HL-60 (cell line): ENCODE measurements around the gene PROSER2.

Experiments
- DNase-seq, 2 experiments: peaks; one replicate each; pipeline ENCODE4 v3.0.0-alpha.2; 2010 to 2020; ENCODE audit warnings: low read depth in 1 of 2, low spot score in 1 of 2
- H3K27ac ChIP-seq: fragments of 250-450 bp; sonication (Bioruptor Pico); replicated peaks from 2 replicates; pipeline ENCODE4 v1.5.1; 2020; ENCODE audit warnings: mild to moderate bottlenecking, moderate library complexity
- H3K27me3 ChIP-seq: fragments of 250-450 bp; sonication (Bioruptor Pico); 2 replicates; pipeline ENCODE4 v1.5.1; 2021; ENCODE audit warnings: mild to moderate bottlenecking, moderate library complexity; ENCODE audit not compliant: insufficient read depth, poor library complexity, severe bottlenecking
- H3K4me3 ChIP-seq: replicated peaks from 2 replicates; pipeline ENCODE4 v1.5.1; 2011; ENCODE audit warnings: mild to moderate bottlenecking, control low read depth, low read length; ENCODE audit not compliant: insufficient read depth
- GABPA ChIP-seq: IDR thresholded peaks from 2 replicates; pipeline ENCODE4 v1.6.1; 2012; ENCODE audit warnings: low read depth
- POLR2AphosphoS5 ChIP-seq: IDR thresholded peaks from 2 replicates; pipeline ENCODE4 v1.6.1; 2012; ENCODE audit warnings: low read depth
- SPI1 ChIP-seq: IDR thresholded peaks from 2 replicates; pipeline ENCODE4 v1.6.1; 2012; ENCODE audit warnings: low read depth, mild to moderate bottlenecking, borderline replicate concordance
- TF ChIP-seq, protein P1 (sequence below): IDR thresholded peaks from 2 replicates; pipeline ENCODE4 v1.6.1; 2012; ENCODE audit warnings: low read depth; ENCODE audit not compliant: insufficient replicate concordance
- TF ChIP-seq, protein P2 (sequence below): IDR thresholded peaks from one replicate; pipeline ENCODE4 v1.5.1; 2011; ENCODE audit warnings: low read length, control low read depth, inconsistent platforms; ENCODE audit not compliant: insufficient read depth

Gene PROSER2

DNA sequence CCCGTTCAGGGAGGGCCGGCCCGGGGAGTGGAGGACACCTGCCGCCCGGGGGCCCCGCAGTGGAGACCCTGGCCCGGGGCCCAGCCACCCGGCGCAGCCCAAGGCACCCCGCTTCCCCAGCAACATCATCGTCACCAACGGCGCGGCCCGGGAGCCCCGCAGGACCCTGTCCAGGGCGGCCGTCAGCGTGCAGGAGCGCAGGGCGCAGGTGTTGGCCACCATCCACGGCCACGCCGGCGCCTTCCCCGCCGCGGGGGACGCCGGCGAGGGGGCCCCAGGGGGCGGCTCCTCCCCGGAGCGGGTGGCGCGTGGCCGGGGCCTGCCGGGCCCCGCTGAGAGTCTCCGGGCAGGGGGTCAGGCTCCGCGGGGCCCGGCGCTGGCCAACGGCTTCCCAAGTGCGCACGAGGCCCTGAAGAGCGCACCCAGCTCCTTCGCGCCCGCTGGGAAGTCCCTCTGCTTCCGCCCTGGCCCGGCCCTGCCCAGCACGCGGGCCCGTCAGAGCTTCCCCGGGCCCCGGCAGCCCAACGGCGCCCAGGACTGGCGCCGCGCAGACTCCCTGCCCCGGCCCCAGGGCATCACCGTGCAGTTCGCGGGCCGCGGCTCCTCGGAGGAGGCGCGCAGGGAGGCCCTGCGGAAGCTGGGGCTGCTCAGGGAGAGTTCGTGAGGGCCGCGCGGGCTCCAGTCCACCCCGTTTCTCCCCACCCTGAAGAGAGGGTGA lies 46.7 kb downstream of the PROSER2 start:
- no peak for TF ChIP-seq SPI1
- TF ChIP-seq, protein P1, sequence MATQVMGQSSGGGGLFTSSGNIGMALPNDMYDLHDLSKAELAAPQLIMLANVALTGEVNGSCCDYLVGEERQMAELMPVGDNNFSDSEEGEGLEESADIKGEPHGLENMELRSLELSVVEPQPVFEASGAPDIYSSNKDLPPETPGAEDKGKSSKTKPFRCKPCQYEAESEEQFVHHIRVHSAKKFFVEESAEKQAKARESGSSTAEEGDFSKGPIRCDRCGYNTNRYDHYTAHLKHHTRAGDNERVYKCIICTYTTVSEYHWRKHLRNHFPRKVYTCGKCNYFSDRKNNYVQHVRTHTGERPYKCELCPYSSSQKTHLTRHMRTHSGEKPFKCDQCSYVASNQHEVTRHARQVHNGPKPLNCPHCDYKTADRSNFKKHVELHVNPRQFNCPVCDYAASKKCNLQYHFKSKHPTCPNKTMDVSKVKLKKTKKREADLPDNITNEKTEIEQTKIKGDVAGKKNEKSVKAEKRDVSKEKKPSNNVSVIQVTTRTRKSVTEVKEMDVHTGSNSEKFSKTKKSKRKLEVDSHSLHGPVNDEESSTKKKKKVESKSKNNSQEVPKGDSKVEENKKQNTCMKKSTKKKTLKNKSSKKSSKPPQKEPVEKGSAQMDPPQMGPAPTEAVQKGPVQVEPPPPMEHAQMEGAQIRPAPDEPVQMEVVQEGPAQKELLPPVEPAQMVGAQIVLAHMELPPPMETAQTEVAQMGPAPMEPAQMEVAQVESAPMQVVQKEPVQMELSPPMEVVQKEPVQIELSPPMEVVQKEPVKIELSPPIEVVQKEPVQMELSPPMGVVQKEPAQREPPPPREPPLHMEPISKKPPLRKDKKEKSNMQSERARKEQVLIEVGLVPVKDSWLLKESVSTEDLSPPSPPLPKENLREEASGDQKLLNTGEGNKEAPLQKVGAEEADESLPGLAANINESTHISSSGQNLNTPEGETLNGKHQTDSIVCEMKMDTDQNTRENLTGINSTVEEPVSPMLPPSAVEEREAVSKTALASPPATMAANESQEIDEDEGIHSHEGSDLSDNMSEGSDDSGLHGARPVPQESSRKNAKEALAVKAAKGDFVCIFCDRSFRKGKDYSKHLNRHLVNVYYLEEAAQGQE, result no peak
- Histone ChIP-seq H3K27me3 (no peaks in the 10 kb centered on the region), H3K4me3 (no peak overlapping the region), H3K27ac (no peak overlapping the region)
- DNase-seq, result no peak

DNA sequence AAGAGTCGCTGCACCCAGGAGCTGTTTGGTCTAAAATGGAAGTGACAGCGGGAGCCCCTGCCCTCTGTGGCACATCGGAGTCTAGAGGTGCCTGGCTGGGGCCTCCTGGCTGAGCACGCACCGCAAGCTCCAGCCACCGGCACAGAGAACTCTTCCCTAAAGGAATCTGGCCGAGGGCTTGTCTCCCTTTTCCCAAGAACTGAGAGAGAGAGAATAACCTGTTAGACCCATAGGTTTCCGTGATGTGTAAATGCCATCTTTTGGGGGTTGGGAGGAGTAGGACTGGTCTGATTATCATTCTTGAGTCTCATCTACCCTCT lies 47.3 kb downstream of the PROSER2 start:
- TF ChIP-seq POLR2AphosphoS5 (no peak), SPI1 (no peak), GABPA (no peak)
- TF ChIP-seq, protein P2, sequence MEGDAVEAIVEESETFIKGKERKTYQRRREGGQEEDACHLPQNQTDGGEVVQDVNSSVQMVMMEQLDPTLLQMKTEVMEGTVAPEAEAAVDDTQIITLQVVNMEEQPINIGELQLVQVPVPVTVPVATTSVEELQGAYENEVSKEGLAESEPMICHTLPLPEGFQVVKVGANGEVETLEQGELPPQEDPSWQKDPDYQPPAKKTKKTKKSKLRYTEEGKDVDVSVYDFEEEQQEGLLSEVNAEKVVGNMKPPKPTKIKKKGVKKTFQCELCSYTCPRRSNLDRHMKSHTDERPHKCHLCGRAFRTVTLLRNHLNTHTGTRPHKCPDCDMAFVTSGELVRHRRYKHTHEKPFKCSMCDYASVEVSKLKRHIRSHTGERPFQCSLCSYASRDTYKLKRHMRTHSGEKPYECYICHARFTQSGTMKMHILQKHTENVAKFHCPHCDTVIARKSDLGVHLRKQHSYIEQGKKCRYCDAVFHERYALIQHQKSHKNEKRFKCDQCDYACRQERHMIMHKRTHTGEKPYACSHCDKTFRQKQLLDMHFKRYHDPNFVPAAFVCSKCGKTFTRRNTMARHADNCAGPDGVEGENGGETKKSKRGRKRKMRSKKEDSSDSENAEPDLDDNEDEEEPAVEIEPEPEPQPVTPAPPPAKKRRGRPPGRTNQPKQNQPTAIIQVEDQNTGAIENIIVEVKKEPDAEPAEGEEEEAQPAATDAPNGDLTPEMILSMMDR, result no peak
- TF ChIP-seq, protein P1, result no peak
- DNase-seq, result no peak
- no peak overlapping the region for H3K27ac ChIP-seq

DNA sequence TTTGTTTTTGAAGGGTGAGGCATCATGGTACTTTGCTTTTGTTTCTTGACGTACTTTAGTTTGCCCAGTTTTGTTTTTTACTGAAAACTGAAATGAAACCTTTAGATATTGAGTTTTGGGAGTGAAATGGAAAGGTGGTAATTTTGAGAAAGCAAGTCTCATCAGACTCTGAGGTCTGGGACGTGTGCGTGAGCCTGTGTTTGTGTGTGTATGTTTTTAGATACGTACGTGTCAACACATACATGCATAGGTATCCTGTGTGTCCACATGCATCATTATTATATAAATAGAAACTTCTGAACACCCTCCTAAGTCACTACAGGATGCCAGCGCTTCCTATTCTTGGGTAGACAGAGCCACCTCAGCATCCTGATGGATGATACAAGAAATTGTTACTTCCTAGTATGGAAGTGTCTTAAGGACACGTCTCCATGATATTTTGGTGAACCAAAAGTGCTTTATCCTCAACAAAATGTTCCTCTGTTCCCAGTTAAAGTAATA lies 47.8 kb downstream of the PROSER2 start:
- DNase-seq, result no peak
- no peak for TF ChIP-seq GABPA
- no peak for TF ChIP-seq SPI1
- no peak for TF ChIP-seq POLR2AphosphoS5
- TF ChIP-seq, protein P1, result no peak
- TF ChIP-seq, protein P2, result no peak
- H3K27me3 ChIP-seq, result no peaks in the 10 kb centered on the region
- H3K4me3 ChIP-seq, result no peak overlapping the region
- H3K27ac ChIP-seq, result no peak overlapping the region

More for the DNA sequence above, 47.3 kb downstream of the PROSER2 start:
- Histone ChIP-seq H3K4me3 (no peak overlapping the region), H3K27me3 (no peaks in the 10 kb centered on the region)
